ENCODE measurements around the gene EBI3. TPM values are rescaled to one million over a fixed set of nuclear protein-coding genes. Genes with fewer than 3 reads are reported as not detected.

Gene EBI3
- total RNA-seq: not detected

GRCh38 chr19:4229179-4229931 is at the start of gene EBI3:
Gene EBI3, plus strand, starts transcription at chr19:4229523. Its CDS starts 28 bp downstream, at chr19:4229551.

GRCh38 chr19:4182084-4182810 is 47.1 kb upstream of the EBI3 start, which contains the start of the genes ANKRD24 and SIRT6:
Gene ANKRD24, plus strand, starts transcription at chr19:4182689. Its CDS starts 3,737 bp downstream, at chr19:4186426.
Gene SIRT6, minus strand, starts transcription at chr19:4182563. Its CDS starts 24 bp downstream, at chr19:4182539.

DNA sequence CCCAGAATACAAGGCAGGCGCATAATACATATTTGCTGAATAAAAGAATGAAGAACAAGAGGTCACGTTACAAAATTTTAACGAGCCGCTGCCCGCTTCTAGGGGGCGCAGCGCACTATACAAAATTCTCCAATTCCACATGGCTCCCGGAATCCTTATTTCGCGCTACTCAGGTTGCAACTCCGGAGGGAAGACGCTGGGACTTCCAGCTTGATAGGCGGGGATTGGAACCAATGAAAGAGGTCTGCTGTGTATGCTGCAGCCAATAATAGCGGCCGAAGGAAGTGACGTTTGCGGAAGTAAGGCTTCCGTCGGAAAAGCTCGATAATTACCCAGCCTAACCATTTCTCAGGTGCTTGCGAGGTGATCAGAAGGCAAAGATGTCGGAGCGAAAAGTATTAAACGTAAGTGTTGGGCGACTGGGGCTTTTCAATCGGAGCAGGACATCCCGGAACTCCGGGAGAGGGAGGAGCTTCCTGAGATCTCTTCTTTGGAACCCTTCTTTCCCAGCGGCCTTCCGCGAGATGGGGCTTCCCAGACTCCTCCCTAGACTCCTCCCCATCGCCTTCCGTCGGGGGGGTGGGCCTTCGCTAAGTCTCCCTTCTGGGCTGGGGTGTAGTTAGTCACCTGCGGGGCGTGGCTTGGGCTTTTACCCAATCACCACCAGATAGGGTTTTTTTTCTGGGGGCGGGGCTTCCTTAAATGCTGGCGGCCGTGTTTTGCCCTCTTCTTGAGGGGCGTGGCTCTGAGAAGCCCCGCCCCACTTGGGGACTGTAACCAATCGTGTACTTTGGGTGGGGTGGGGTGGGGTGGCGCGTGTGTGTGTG is 17.7 kb downstream of the EBI3 start, which contains the start of gene YJU2:
Gene YJU2, plus strand, starts transcription at position 314 of the 827 bp plus-strand sequence. Its CDS starts 67 bp downstream, at position 381.

GRCh38 chr19:4278419-4279266 is 49.3 kb downstream of the EBI3 start, which contains the start of gene SHD:
Gene SHD, plus strand, starts transcription at chr19:4279266. Its CDS starts 798 bp downstream, at chr19:4280064.

Other genes starting within 250 kb of the EBI3 start
- gene EEF2, start 244.1 kb upstream of the EBI3 start, total RNA-seq: 1,000 to 10,000 TPM in 1 of 2 donors, 100 to 1,000 TPM in 1; 847 to 1,562 TPM
- gene PIAS4, start 221.8 kb upstream of the EBI3 start, total RNA-seq: 10 to 100 TPM; 18.6 to 31.0 TPM
- 10 to 100 TPM; 24.6 to 31.0 TPM for gene ZBTB7A, start 162.6 kb upstream of the EBI3 start, total RNA-seq
- gene MAP2K2, start 105.4 kb upstream of the EBI3 start, total RNA-seq: 100 to 1,000 TPM; 158 to 199 TPM
- not detected for gene CREB3L3, start 75.9 kb upstream of the EBI3 start, total RNA-seq
- gene SIRT6, start 47.0 kb upstream of the EBI3 start, total RNA-seq: 10 to 100 TPM; 10.7 to 16.3 TPM
- gene ANKRD24, start 46.8 kb upstream of the EBI3 start, total RNA-seq: under 1 TPM in 1 of 2 donors, not detected in 1; 0.34 TPM
- 10 to 100 TPM; 18.9 to 28.3 TPM for gene YJU2, start 17.6 kb downstream of the EBI3 start, total RNA-seq
- not detected for gene SHD, start 49.7 kb downstream of the EBI3 start, total RNA-seq
- not detected for gene TMIGD2, start 72.9 kb downstream of the EBI3 start, total RNA-seq
- 1 to 10 TPM in 1 of 2 donors, under 1 TPM in 1; 0.69 to 1.7 TPM for gene FSD1, start 75.1 kb downstream of the EBI3 start, total RNA-seq
- gene STAP2, start 109.3 kb downstream of the EBI3 start, total RNA-seq: 10 to 100 TPM; 15.7 to 16.2 TPM
- 1 to 10 TPM; 3.4 to 8.3 TPM for gene MPND, start 114.0 kb downstream of the EBI3 start, total RNA-seq
- gene SH3GL1, start 171.0 kb downstream of the EBI3 start, total RNA-seq: 10 to 100 TPM; 53.3 to 58.3 TPM
- gene CHAF1A, start 173.1 kb downstream of the EBI3 start, total RNA-seq: 10 to 100 TPM; 15.1 to 30.6 TPM
- gene UBXN6, start 228.3 kb downstream of the EBI3 start, total RNA-seq: 10 to 100 TPM; 46.3 to 49.6 TPM
- gene HDGFL2, start 242.8 kb downstream of the EBI3 start, total RNA-seq: 10 to 100 TPM; 35.4 to 47.6 TPM